ENCODE data around the gene ARHGAP8. TPM values are rescaled to one million over a fixed set of nuclear protein-coding genes. Genes with fewer than 3 reads are reported as not detected.

ARHGAP8 gene
- total and polyA plus RNA-seq, 2 donors (not counting 3 experiments of a cell fraction or from before 2014, with no cell fraction given): not detected

DNA sequence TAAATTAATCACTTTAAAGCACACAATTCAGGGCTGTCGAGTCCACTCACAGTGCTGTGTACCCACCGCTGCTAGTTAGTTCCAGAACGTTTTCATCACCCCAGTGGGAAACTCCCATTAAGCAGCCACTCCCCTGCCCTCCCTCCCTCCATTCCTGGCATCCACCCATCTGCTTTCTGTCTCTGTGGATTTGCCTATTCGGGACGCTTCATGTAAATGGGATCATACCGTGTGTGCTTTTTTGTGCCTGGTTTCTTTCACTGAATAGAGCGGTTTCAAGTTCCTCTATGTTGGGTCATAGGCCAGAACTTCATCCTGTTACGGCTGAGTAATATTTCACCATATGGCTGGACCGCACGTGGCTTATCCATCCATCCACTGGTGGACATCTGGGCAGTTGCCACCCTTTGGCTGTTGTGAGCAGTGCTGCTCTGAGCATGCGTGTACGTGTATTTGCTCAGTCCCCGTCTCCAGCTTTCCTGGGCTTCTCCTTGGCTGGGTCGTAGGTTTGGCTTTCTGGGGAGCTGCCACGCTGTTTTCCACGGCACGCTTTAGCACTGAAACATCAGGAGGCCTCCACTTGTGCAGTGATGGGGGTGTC, 30.1 kb downstream of the ARHGAP8 start:
- H3K4me1 ChIP-seq (ENCODE audit: control insufficient read depth, extremely low read depth, insufficient read depth, low read length): no peaks in the 10 kb centered on the region
- FAIRE-seq: no peak
- ChIA-PET POLR2A (no interaction called here), CTCF (no interaction called here)
- dilution Hi-C loops (cut with MboI; ENCODE audit: extremely low pct_ligation_motif_present, low sequenced_read_pairs): no loop called here
- H2AFZ ChIP-seq (ENCODE audit: low read depth, low read length): no peak overlapping the region
- no peak for TF ChIP-seq EZH2 (IDR thresholded peaks at IDR 0.05; ENCODE audit: borderline replicate concordance, low read depth, low read length, severe bottlenecking)
- H3K36me3 ChIP-seq (ENCODE audit: control insufficient read depth in 2 of 2, extremely low read depth in 1 of 2, insufficient read depth in 2 of 2, low read length in 2 of 2): no peaks in the 10 kb centered on the region
- H3K4me3 ChIP-seq (replicated peaks in 1 of 3; ENCODE audit: insufficient read depth in 1 of 3, low read depth in 1 of 3, low read length in 3 of 3): no peak overlapping the region
- BruUV-seq (replicated peaks): no TSS peak
- H3K4me2 ChIP-seq (ENCODE audit: insufficient read depth, low read length): no peak overlapping the region
- H3K27me3 ChIP-seq (ENCODE audit: control insufficient read depth in 2 of 2, insufficient read depth in 2 of 2, low read length in 2 of 2): no peaks in the 10 kb centered on the region
- intact Hi-C loops (cut with micrococcal nuclease): no loop called here
- DNase-seq (ENCODE audit: low read depth, low spot score): no peak
- H4K20me1 ChIP-seq (replicated peaks; ENCODE audit: control insufficient read depth, extremely low read depth, insufficient read depth, low read length): no peaks in the 10 kb centered on the region
- H3K79me2 ChIP-seq (ENCODE audit: control insufficient read depth, insufficient read depth, low read length): no peaks in the 10 kb centered on the region
- no peaks in the 10 kb centered on the region for H3K9me3 ChIP-seq (replicated peaks; ENCODE audit: control insufficient read depth, insufficient read depth, low read length)
- no peak overlapping the region for H3K9ac ChIP-seq (replicated peaks; ENCODE audit: extremely low read depth, insufficient read depth, low read length)
- no peak overlapping the region for H3K27ac ChIP-seq (ENCODE audit: insufficient read depth, low read depth, low read length)
- no peaks in the 10 kb centered on the region for H3K9me1 ChIP-seq (replicated peaks; ENCODE audit: control insufficient read depth, extremely low read depth, insufficient read depth, low read length)

GRCh38 chr22:44783091-44783490, 30.7 kb downstream of the ARHGAP8 start:
- no peak overlapping the region for H3K9ac ChIP-seq (replicated peaks; ENCODE audit: extremely low read depth, insufficient read depth, low read length)
- no peak overlapping the region for H3K27ac ChIP-seq (ENCODE audit: insufficient read depth, low read depth, low read length)
- no peak overlapping the region for H3K4me2 ChIP-seq (ENCODE audit: insufficient read depth, low read length)
- TF ChIP-seq GATA2 (IDR thresholded peaks at IDR 0.05; ENCODE audit: insufficient read depth, insufficient read length, low read depth, low read length) (no peak), POLR2A (IDR thresholded peaks at IDR 0.05; ENCODE audit: low read depth, low read length) (no peak), JUN (IDR thresholded peaks at IDR 0.05; ENCODE audit: borderline replicate concordance, insufficient read depth, insufficient read length, low read depth) (no peak), FOS (IDR thresholded peaks at IDR 0.05; ENCODE audit: borderline replicate concordance, insufficient read depth, low read length) (no peak), MAX (IDR thresholded peaks at IDR 0.05; ENCODE audit: insufficient read depth, insufficient read length) (no peak), EZH2 (IDR thresholded peaks at IDR 0.05; ENCODE audit: borderline replicate concordance, low read depth, low read length, severe bottlenecking) (no peak), POLR2AphosphoS5 (IDR thresholded peaks at IDR 0.05; ENCODE audit: insufficient read depth, low read depth, low read length) (no peak), MYC (IDR thresholded peaks at IDR 0.05; ENCODE audit: low read depth, low read length) (no peak)
- TF ChIP-seq, protein P1, sequence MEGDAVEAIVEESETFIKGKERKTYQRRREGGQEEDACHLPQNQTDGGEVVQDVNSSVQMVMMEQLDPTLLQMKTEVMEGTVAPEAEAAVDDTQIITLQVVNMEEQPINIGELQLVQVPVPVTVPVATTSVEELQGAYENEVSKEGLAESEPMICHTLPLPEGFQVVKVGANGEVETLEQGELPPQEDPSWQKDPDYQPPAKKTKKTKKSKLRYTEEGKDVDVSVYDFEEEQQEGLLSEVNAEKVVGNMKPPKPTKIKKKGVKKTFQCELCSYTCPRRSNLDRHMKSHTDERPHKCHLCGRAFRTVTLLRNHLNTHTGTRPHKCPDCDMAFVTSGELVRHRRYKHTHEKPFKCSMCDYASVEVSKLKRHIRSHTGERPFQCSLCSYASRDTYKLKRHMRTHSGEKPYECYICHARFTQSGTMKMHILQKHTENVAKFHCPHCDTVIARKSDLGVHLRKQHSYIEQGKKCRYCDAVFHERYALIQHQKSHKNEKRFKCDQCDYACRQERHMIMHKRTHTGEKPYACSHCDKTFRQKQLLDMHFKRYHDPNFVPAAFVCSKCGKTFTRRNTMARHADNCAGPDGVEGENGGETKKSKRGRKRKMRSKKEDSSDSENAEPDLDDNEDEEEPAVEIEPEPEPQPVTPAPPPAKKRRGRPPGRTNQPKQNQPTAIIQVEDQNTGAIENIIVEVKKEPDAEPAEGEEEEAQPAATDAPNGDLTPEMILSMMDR (IDR thresholded peaks at IDR 0.05; ENCODE audit: extremely low read depth in 1 of 2, insufficient read depth in 1 of 2, low read depth in 1 of 2, low read length in 2 of 2): no peak
- H3K9me1 ChIP-seq (replicated peaks; ENCODE audit: control insufficient read depth, extremely low read depth, insufficient read depth, low read length): no peaks in the 10 kb centered on the region
- no peaks in the 10 kb centered on the region for H3K9me3 ChIP-seq (replicated peaks; ENCODE audit: control insufficient read depth, insufficient read depth, low read length)
- FAIRE-seq (no peak), DNase-seq (ENCODE audit: low read depth, low spot score) (no peak)
- H3K4me1 ChIP-seq (ENCODE audit: control insufficient read depth, extremely low read depth, insufficient read depth, low read length): no peaks in the 10 kb centered on the region
- H3K79me2 ChIP-seq (ENCODE audit: control insufficient read depth, insufficient read depth, low read length): no peaks in the 10 kb centered on the region
- ChIA-PET CTCF (interaction anchor here (0.9 kb wide), 1 partner anchor 11 kb away, joined by 3 read pairs; no protein-coding TSS in a partner anchor), POLR2A (no interaction called here)
- dilution Hi-C loops (cut with MboI; ENCODE audit: extremely low pct_ligation_motif_present, low sequenced_read_pairs): no loop called here
- no TSS peak for BruUV-seq (replicated peaks)
- H4K20me1 ChIP-seq (replicated peaks; ENCODE audit: control insufficient read depth, extremely low read depth, insufficient read depth, low read length): no peaks in the 10 kb centered on the region
- H2AFZ ChIP-seq (ENCODE audit: low read depth, low read length): no peak overlapping the region
- intact Hi-C loops (cut with micrococcal nuclease): no loop called here
- H3K4me3 ChIP-seq (replicated peaks in 1 of 3; ENCODE audit: insufficient read depth in 1 of 3, low read depth in 1 of 3, low read length in 3 of 3): no peak overlapping the region
- H3K27me3 ChIP-seq (ENCODE audit: control insufficient read depth in 2 of 2, insufficient read depth in 2 of 2, low read length in 2 of 2): no peaks in the 10 kb centered on the region
- H3K36me3 ChIP-seq (ENCODE audit: control insufficient read depth in 2 of 2, extremely low read depth in 1 of 2, insufficient read depth in 2 of 2, low read length in 2 of 2): no peaks in the 10 kb centered on the region
